Tibial artery (tissue), 4 donors: ENCODE results near the gene CRCP.
"Not testable (repeated sequence)": the region's sequence is repeated elsewhere in the genome, so short reads cannot be mapped to it uniquely, and the experiment has no call there.

ENCODE experiments used
- DNase-seq, 2 donors: peaks; one replicate each; pipeline ENCODE4 v3.0.0-alpha.2; 2019
- H3K27ac ChIP-seq, 2 donors: fragments of 200-600 bp; sonication (generic) in 1 of 2; 1 replicate in 1 of 2; 2 replicates in 1 of 2; pipeline ENCODE4 v1.5.1; 2018 to 2019; ENCODE audit warnings: mild to moderate bottlenecking in 1 of 2
- H3K27me3 ChIP-seq, 2 donors: fragments of 200-600 bp; sonication (generic) in 1 of 2; one replicate each; pipeline versions ENCODE4 v1.5.1 to v1.6.0; 2016 to 2019
- H3K36me3 ChIP-seq, 3 donors: fragments of 200-600 bp; sonication (generic) in 2 of 3; one replicate each; pipeline ENCODE4 v1.5.1; 2016 to 2019; ENCODE audit warnings: mild to moderate bottlenecking in 2 of 3
- H3K4me1 ChIP-seq, 4 donors: fragments of 200-600 bp; sonication (generic) in 2 of 4; 1 replicate in 3 of 4; 2 replicates in 1 of 4; pipeline ENCODE4 v1.5.1; 2016 to 2019
- H3K4me3 ChIP-seq, 2 donors: fragments of 200-600 bp; sonication (generic) in 1 of 2; 1 replicate in 1 of 2; 2 replicates in 1 of 2; pipeline ENCODE4 v1.5.1; 2018 to 2019; ENCODE audit warnings: mild to moderate bottlenecking in 2 of 2
- H3K9me3 ChIP-seq, 3 donors: fragments of 200-600 bp; sonication (generic) in 1 of 3; one replicate each; pipeline ENCODE4 v1.5.1; 2016 to 2019
- intact Hi-C: fragments of 100-400 bp; cut with DNase I; formaldehyde crosslinking; loops from one replicate; pipeline ENCODE4 v1.15.0; 2023; ENCODE audit warnings: low total_unique reads
- TF ChIP-seq, protein P1 (sequence below), 2 experiments: fragments of 200-600 bp in 1 of 2; fragments of 450-650 bp in 1 of 2; IDR thresholded peaks; one replicate each; pipeline ENCODE4 v1.5.1; 2017 to 2019; ENCODE audit warnings: antibody characterized with exemption in 2 of 2, mild to moderate bottlenecking in 1 of 2, moderate library complexity in 1 of 2

CRCP gene

DNA sequence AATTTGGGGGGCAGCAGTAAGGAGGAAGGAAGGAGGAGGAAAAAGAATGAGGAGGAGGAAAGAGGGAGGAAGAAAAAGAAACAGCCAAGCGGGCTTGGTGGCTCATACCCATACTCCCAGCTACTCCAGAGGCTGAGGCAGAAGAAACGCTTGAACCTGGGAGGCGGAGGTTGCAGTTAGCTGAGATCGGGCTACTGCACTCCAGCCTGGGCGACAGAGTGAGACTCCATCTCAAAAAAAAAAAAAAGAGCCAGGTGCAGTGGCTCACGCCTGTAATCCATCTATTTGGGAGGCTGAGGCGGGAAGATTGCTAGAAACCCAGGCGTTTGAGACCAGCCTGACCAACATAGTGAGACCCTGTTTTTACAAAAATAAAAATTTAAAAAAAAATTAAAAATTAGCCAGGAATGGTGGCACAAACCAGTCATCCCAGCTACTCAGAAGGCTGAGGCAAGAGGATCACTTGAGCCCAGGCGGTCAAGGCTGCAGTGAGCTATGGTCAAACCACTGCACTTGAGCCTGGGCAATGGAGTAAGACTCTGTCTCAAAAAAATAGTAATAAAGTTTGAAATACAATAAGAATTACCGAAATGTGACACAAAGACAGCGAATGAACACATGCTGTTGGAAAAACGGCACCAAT is 14.1 kb upstream of the CRCP start:
- Histone ChIP-seq H3K27ac (peak overlapping the region; percentile 90), H3K9me3 (no peaks in the 10 kb centered on the region), H3K4me1 (peaks cover 0 to 12% (median 2%) of the 10 kb centered on the region in 4 donors), H3K36me3 (no peaks in the 10 kb centered on the region), H3K27me3 (no peaks in the 10 kb centered on the region), H3K4me3 (peak overlapping the region; percentile 48 to 60)
- intact Hi-C loops: no loop called here
- TF ChIP-seq, protein P1, sequence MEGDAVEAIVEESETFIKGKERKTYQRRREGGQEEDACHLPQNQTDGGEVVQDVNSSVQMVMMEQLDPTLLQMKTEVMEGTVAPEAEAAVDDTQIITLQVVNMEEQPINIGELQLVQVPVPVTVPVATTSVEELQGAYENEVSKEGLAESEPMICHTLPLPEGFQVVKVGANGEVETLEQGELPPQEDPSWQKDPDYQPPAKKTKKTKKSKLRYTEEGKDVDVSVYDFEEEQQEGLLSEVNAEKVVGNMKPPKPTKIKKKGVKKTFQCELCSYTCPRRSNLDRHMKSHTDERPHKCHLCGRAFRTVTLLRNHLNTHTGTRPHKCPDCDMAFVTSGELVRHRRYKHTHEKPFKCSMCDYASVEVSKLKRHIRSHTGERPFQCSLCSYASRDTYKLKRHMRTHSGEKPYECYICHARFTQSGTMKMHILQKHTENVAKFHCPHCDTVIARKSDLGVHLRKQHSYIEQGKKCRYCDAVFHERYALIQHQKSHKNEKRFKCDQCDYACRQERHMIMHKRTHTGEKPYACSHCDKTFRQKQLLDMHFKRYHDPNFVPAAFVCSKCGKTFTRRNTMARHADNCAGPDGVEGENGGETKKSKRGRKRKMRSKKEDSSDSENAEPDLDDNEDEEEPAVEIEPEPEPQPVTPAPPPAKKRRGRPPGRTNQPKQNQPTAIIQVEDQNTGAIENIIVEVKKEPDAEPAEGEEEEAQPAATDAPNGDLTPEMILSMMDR (IDR thresholded peaks at IDR 0.05): no peak
- DNase-seq: no peak

DNA sequence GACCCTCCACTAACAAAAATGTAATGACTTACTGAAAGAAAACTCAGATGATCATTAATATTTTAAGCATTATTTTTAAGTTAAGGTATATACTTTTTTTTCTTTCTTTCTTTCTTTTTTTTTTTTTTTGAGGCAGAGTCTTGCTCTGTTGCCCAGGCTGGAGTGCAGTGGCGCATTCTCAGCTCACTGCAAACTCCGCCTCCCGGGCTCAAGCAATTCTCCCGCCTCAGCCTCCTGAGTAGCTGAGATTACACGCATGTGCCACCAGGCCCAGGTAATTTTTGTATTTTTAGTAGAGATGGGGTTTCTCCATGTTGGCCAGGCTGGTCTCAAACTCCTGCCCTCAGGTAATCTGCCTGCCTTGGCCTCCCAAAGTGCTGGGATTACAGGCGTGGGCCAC is 12.5 kb upstream of the CRCP start:
- H3K27ac ChIP-seq, H3K27me3 ChIP-seq, H3K36me3 ChIP-seq, H3K4me3 ChIP-seq, H3K9me3 ChIP-seq, DNase-seq, intact Hi-C loops: not testable (repeated sequence)
- H3K4me1 ChIP-seq: peaks cover 0 to 12% (median 2%) of the 10 kb centered on the region in 4 donors

GRCh38 chr7:66103994-66104393 is 10.7 kb upstream of the CRCP start:
- peaks cover 0 to 12% (median 2%) of the 10 kb centered on the region in 4 donors for H3K4me1 ChIP-seq
- H3K4me3 ChIP-seq, intact Hi-C loops, H3K27me3 ChIP-seq, DNase-seq, H3K9me3 ChIP-seq, H3K36me3 ChIP-seq, H3K27ac ChIP-seq: not testable (repeated sequence)

DNA sequence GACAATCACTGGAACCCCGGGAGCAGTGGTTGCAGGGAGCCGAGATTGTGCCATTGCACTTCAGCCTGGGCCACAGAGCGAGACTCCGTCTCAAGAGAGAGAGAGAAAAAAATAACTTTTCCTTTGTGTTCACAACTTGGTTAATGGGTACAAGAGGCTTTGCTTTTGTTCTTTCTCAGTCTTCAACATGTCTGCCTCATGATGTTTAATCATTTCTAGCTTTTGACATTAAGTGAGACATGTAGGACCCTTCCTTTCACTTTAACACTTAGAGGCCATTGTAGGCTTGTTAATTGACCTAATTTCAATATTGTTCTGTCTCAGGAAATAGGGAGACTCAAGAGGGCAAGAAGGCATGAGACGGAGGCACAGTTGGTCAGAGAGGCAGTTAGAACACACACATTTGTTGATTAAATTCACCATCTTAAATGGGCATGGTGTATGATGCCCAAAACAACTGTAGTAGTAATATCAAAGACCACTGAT is 9.3 kb upstream of the CRCP start:
- no peaks in the 10 kb centered on the region for H3K27me3 ChIP-seq
- TF ChIP-seq, protein P1 (IDR thresholded peaks at IDR 0.05): no peak
- H3K27ac ChIP-seq: no peak overlapping the region
- no peak overlapping the region for H3K4me3 ChIP-seq
- intact Hi-C loops: no loop called here
- no peaks in the 10 kb centered on the region for H3K36me3 ChIP-seq
- DNase-seq: no peak
- H3K9me3 ChIP-seq: no peaks in the 10 kb centered on the region
- H3K4me1 ChIP-seq: peaks cover 0 to 6% (median 2%) of the 10 kb centered on the region in 4 donors

GRCh38 chr7:66108410-66108809 is 6.2 kb upstream of the CRCP start:
- H3K9me3 ChIP-seq, H3K36me3 ChIP-seq, H3K27ac ChIP-seq, H3K4me1 ChIP-seq, DNase-seq, H3K4me3 ChIP-seq, intact Hi-C loops, H3K27me3 ChIP-seq: not testable (repeated sequence)

DNA sequence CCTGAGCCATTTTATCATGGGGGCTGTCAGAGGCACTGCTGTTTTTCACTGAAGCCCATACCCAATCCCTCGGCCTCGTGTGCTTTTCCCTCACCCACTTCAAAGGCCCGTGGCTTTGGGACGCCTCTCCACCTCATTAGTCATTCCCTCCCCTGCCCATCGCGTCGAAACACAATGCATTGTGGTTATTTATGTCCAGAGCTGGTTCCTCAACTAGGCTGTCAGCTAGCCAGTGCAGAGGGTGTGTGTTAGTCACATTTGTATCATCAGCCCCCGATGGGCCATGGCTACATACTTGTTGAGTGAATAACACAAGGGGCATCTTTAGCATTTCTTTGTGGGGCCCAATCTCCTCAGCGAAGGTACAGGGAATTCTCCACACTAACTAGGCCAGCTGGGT is 3.8 kb upstream of the CRCP start:
- intact Hi-C loops: no loop called here
- Histone ChIP-seq H3K27me3 (no peaks in the 10 kb centered on the region), H3K4me3 (no peak overlapping the region), H3K9me3 (no peaks in the 10 kb centered on the region), H3K27ac (no peak overlapping the region), H3K36me3 (peaks cover 0 to 7% (median 0%) of the 10 kb centered on the region in 3 donors), H3K4me1 (peaks cover 0 to 12% (median 9%) of the 10 kb centered on the region in 4 donors)
- TF ChIP-seq, protein P1 (IDR thresholded peaks at IDR 0.05): no peak
- DNase-seq: peak in 1 of 2 donors; percentile 33

GRCh38 chr7:66116680-66117420 is 2.2 kb downstream of the CRCP start:
- peaks cover 0 to 43% (median 23%) of the 10 kb centered on the region in 4 donors for H3K4me1 ChIP-seq
- intact Hi-C loops: loop anchor here (5.0 kb wide), 1 partner anchor 40 kb away; the partner anchor contains the start of gene ASL
- not testable (repeated sequence) for H3K36me3 ChIP-seq, DNase-seq, H3K4me3 ChIP-seq, H3K27ac ChIP-seq, H3K9me3 ChIP-seq, H3K27me3 ChIP-seq
